HG03439 (cell line): Measurements from ENCODE around the gene ITGA8.
"Not testable (repeated sequence)": the region's sequence is repeated elsewhere in the genome, so short reads cannot be mapped to it uniquely, and the experiment has no call there.

Source experiments
- ATAC-seq: cut with Tn5 transposase; IDR thresholded peaks from one replicate; pipeline ENCODE4 v1.9.1; 2021; ENCODE audit warnings: mild to moderate bottlenecking, moderate library complexity; ENCODE audit not compliant: unreplicated experiment

ITGA8 gene

GRCh38 chr10:15516256-15517085, 203.3 kb downstream of the ITGA8 start:
- no peak for ATAC-seq

GRCh38 chr10:15515202-15515601, 204.5 kb downstream of the ITGA8 start:
- no peak for ATAC-seq

- ATAC-seq: no peak
These were observed 208.8 kb downstream of the ITGA8 start for GRCh38 chr10:15510963-15511362.

GRCh38 chr10:15505329-15505728, 214.4 kb downstream of the ITGA8 start:
- ATAC-seq: no peak

GRCh38 chr10:15504101-15504840, 215.5 kb downstream of the ITGA8 start:
- ATAC-seq: no peak

- ATAC-seq: no peak
These were observed 224.7 kb downstream of the ITGA8 start for GRCh38 chr10:15494850-15495506.

- no peak for ATAC-seq
These were observed 227.7 kb downstream of the ITGA8 start for GRCh38 chr10:15491856-15492642.

- no peak for ATAC-seq
These were observed 230.3 kb downstream of the ITGA8 start for GRCh38 chr10:15489431-15489830.

- ATAC-seq: no peak
These were observed 232.3 kb downstream of the ITGA8 start for GRCh38 chr10:15487376-15487775.

- ATAC-seq: no peak
These were observed 233.3 kb downstream of the ITGA8 start for GRCh38 chr10:15486404-15486803.

GRCh38 chr10:15485684-15486316, 233.9 kb downstream of the ITGA8 start:
- no peak for ATAC-seq

GRCh38 chr10:15485027-15485426, 234.7 kb downstream of the ITGA8 start:
- no peak for ATAC-seq

- ATAC-seq: no peak
These were observed 235.6 kb downstream of the ITGA8 start for GRCh38 chr10:15484128-15484527.

GRCh38 chr10:15483215-15484075, 236.3 kb downstream of the ITGA8 start:
- no peak for ATAC-seq

- ATAC-seq: no peak
These were observed 237.6 kb downstream of the ITGA8 start for GRCh38 chr10:15482156-15482555.

- ATAC-seq: no peak
These were observed 240.8 kb downstream of the ITGA8 start for GRCh38 chr10:15478950-15479349.

- ATAC-seq: no peak
These were observed 241.3 kb downstream of the ITGA8 start for GRCh38 chr10:15478429-15478828.

- no peak for ATAC-seq
These were observed 243.4 kb downstream of the ITGA8 start for GRCh38 chr10:15476337-15476736.

- not testable (repeated sequence) for ATAC-seq
These were observed 244.3 kb downstream of the ITGA8 start for GRCh38 chr10:15475439-15475838.
